ENCODE measurements around the gene BBIP1.
A peak's percentile ranks its signal among the peaks of the same experiment; 100 is the strongest.

BBIP1 gene

DNA sequence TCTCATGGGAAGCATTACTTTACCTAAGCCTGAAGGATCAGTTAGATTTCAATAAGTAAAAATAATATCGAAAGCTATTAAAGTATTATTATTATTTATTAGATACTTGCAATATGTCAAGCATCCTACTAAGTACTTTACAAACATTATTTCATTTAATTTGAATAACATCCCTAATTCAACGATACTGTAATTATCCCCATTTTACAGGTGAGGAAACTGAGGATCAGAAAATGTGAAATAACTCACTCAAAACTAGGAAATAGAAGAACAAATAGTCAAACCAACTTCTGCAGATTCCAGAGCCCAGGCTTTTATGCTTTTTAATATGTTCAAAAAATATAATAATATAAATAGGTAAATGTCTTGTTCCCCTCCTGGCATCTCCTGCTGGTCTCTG, 57.5 kb downstream of the BBIP1 start:
- Histone ChIP-seq H3K9ac (ENCODE audit: low read length) (peak overlapping the region; percentile 49; the same call in 1 of the 2 replicates), H3K27me3 (ENCODE audit: low read length) (no peaks in the 10 kb centered on the region), H3K9me2 (replicated peaks; ENCODE audit: insufficient read depth, low read length) (no peaks in the 10 kb centered on the region), H3K4me2 (ENCODE audit: low read depth, low read length, poor library complexity, severe bottlenecking) (peak overlapping the region; percentile 52), H3K79me2 (ENCODE audit: insufficient read depth, low read length) (no peaks in the 10 kb centered on the region), H3K9me3 (ENCODE audit: insufficient read depth, low read length) (no peaks in the 10 kb centered on the region), H3F3A (ENCODE audit: insufficient read depth) (peaks cover 57% of the 10 kb centered on the region), H4K20me1 (ENCODE audit: low read depth, low read length) (no peaks in the 10 kb centered on the region), H3K27ac (ENCODE audit: low read depth, low read length) (peak overlapping the region; percentile 89), H3K4me3 (ENCODE audit: insufficient read depth, low read length, poor library complexity, severe bottlenecking) (peak overlapping the region; percentile 10), H2AFZ (ENCODE audit: low read depth, low read length, severe bottlenecking) (no peak overlapping the region), H3K36me3 (ENCODE audit: low read length) (no peaks in the 10 kb centered on the region)
- TF ChIP-seq, protein P1, sequence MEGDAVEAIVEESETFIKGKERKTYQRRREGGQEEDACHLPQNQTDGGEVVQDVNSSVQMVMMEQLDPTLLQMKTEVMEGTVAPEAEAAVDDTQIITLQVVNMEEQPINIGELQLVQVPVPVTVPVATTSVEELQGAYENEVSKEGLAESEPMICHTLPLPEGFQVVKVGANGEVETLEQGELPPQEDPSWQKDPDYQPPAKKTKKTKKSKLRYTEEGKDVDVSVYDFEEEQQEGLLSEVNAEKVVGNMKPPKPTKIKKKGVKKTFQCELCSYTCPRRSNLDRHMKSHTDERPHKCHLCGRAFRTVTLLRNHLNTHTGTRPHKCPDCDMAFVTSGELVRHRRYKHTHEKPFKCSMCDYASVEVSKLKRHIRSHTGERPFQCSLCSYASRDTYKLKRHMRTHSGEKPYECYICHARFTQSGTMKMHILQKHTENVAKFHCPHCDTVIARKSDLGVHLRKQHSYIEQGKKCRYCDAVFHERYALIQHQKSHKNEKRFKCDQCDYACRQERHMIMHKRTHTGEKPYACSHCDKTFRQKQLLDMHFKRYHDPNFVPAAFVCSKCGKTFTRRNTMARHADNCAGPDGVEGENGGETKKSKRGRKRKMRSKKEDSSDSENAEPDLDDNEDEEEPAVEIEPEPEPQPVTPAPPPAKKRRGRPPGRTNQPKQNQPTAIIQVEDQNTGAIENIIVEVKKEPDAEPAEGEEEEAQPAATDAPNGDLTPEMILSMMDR (IDR thresholded peaks at IDR 0.05; ENCODE audit: insufficient read depth, low read length, poor library complexity, severe bottlenecking), result no peak

- peak overlapping the region; percentile 49 for H3K9ac ChIP-seq (ENCODE audit: low read length)
- H3K9me3 ChIP-seq (ENCODE audit: insufficient read depth, low read length), result no peaks in the 10 kb centered on the region
- H3F3A ChIP-seq (ENCODE audit: insufficient read depth), result peaks cover 49% of the 10 kb centered on the region
- TF ChIP-seq, protein P1 (IDR thresholded peaks at IDR 0.05; ENCODE audit: insufficient read depth, low read length, poor library complexity, severe bottlenecking), result no peak
- no peak for TF ChIP-seq EZH2phosphoT487 (conservative IDR thresholded peaks at IDR 0.05; ENCODE audit: low read length)
- H3K36me3 ChIP-seq (ENCODE audit: low read length), result no peaks in the 10 kb centered on the region
- no peaks in the 10 kb centered on the region for H4K20me1 ChIP-seq (ENCODE audit: low read depth, low read length)
- no peaks in the 10 kb centered on the region for H3K27me3 ChIP-seq (ENCODE audit: low read length)
- peak overlapping the region; percentile 21 for H2AFZ ChIP-seq (ENCODE audit: low read depth, low read length, severe bottlenecking)
- peak overlapping the region; percentile 52 for H3K4me2 ChIP-seq (ENCODE audit: low read depth, low read length, poor library complexity, severe bottlenecking)
- no peaks in the 10 kb centered on the region for H3K9me2 ChIP-seq (replicated peaks; ENCODE audit: insufficient read depth, low read length)
- H3K79me2 ChIP-seq (ENCODE audit: insufficient read depth, low read length), result no peaks in the 10 kb centered on the region
- peak overlapping the region; percentile 10 for H3K4me3 ChIP-seq (ENCODE audit: insufficient read depth, low read length, poor library complexity, severe bottlenecking)
- peak overlapping the region; percentile 89 for H3K27ac ChIP-seq (ENCODE audit: low read depth, low read length)
Observed at GRCh38 chr10:110860576-110861241, 58.3 kb downstream of the BBIP1 start.

DNA sequence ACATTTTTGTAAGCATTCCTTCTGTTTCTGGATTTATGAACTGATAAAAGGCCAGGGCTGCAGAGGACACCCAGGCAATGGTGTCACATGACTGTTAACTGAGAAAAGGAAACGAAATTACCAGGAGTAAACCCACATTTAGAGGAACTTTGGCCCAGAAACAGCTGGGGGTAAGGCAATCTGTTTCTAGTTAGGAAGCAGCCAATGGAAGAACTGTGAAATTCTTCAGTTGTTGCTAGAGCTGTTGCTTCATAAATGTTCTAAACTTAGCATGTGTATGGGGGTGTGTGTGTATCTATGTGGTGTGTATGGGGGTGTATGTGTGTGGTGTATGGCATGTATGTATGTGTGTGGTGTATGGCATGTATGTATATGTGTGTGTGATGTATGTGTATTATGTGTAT, 59.0 kb downstream of the BBIP1 start:
- no peak for TF ChIP-seq EZH2phosphoT487 (conservative IDR thresholded peaks at IDR 0.05; ENCODE audit: low read length)
- TF ChIP-seq, protein P1 (IDR thresholded peaks at IDR 0.05; ENCODE audit: insufficient read depth, low read length, poor library complexity, severe bottlenecking), result no peak
- peak overlapping the region; percentile 89 for H3K27ac ChIP-seq (ENCODE audit: low read depth, low read length)
- peak overlapping the region; percentile 52 for H3K4me2 ChIP-seq (ENCODE audit: low read depth, low read length, poor library complexity, severe bottlenecking)

More for the DNA sequence above, 59.0 kb downstream of the BBIP1 start:
- H3K4me3 ChIP-seq (ENCODE audit: insufficient read depth, low read length, poor library complexity, severe bottlenecking), result no peak overlapping the region
- H3K36me3 ChIP-seq (ENCODE audit: low read length), result no peaks in the 10 kb centered on the region
- H2AFZ ChIP-seq (ENCODE audit: low read depth, low read length, severe bottlenecking), result no peak overlapping the region
- no peaks in the 10 kb centered on the region for H3K9me3 ChIP-seq (ENCODE audit: insufficient read depth, low read length)
- no peaks in the 10 kb centered on the region for H3K27me3 ChIP-seq (ENCODE audit: low read length)
- no peaks in the 10 kb centered on the region for H3K9me2 ChIP-seq (replicated peaks; ENCODE audit: insufficient read depth, low read length)
- H4K20me1 ChIP-seq (ENCODE audit: low read depth, low read length), result no peaks in the 10 kb centered on the region
- H3F3A ChIP-seq (ENCODE audit: insufficient read depth), result peaks cover 42% of the 10 kb centered on the region
- H3K79me2 ChIP-seq (ENCODE audit: insufficient read depth, low read length), result no peaks in the 10 kb centered on the region
- H3K9ac ChIP-seq (ENCODE audit: low read length), result peak overlapping the region; percentile 49; the same call in 1 of the 2 replicates
